Liver (tissue), 9 donors: ENCODE data around the gene BBS7. TPM values are rescaled to one million over a fixed set of nuclear protein-coding genes. Genes with fewer than 3 reads are reported as not detected.

ENCODE experiments used
- DNase-seq: peaks from one replicate; pipeline ENCODE4 v3.0.0-alpha.2; 2017; ENCODE audit warnings: low spot score
- H3K27ac ChIP-seq, 2 donors: one replicate each; pipeline ENCODE4 v1.7.0; 2013; ENCODE audit warnings: inconsistent platforms in 2 of 2, low read length in 2 of 2, control low read depth in 1 of 2, low read depth in 1 of 2, mild to moderate bottlenecking in 1 of 2
- H3K27me3 ChIP-seq, 4 donors: one replicate each; pipeline versions ENCODE4 v1.6.1 to v1.7.0; 2013; ENCODE audit warnings: low read length in 3 of 4, inconsistent platforms in 1 of 4, mild to moderate bottlenecking in 1 of 4, moderate library complexity in 1 of 4; ENCODE audit not compliant: control insufficient read depth in 4 of 4, insufficient read depth in 4 of 4
- H3K36me3 ChIP-seq, 4 donors: one replicate each; pipeline versions ENCODE4 v1.6.1 to v1.7.0; 2013; ENCODE audit warnings: low read length in 3 of 4, mild to moderate bottlenecking in 3 of 4, low read depth in 1 of 4, moderate library complexity in 1 of 4; ENCODE audit not compliant: control insufficient read depth in 4 of 4, insufficient read depth in 3 of 4
- H3K4me1 ChIP-seq, 4 donors: one replicate each; pipeline versions ENCODE4 v1.6.1 to v1.7.0; 2013; ENCODE audit warnings: low read length in 3 of 4, mild to moderate bottlenecking in 3 of 4, moderate library complexity in 1 of 4; ENCODE audit not compliant: control insufficient read depth in 4 of 4, insufficient read depth in 4 of 4
- H3K4me3 ChIP-seq, 3 donors: one replicate each; pipeline versions ENCODE4 v1.6.1 to v1.7.0; 2013; ENCODE audit warnings: low read length in 3 of 3, control low read depth in 1 of 3, low read depth in 1 of 3, mild to moderate bottlenecking in 1 of 3
- H3K9ac ChIP-seq, 2 donors: one replicate each; pipeline ENCODE4 v1.7.0; 2013; ENCODE audit warnings: low read length in 2 of 2, mild to moderate bottlenecking in 2 of 2, moderate library complexity in 2 of 2, control low read depth in 1 of 2, low read depth in 1 of 2
- H3K9me3 ChIP-seq, 4 donors: one replicate each; pipeline versions ENCODE4 v1.6.1 to v1.7.0; 2013; ENCODE audit warnings: low read length in 3 of 4; ENCODE audit not compliant: control insufficient read depth in 4 of 4
- EGR1 ChIP-seq, 2 donors: IDR thresholded peaks; 2 replicates each; pipeline ENCODE4 v1.6.1; 2016 to 2018; ENCODE audit warnings: antibody characterized with exemption in 2 of 2, low read depth in 2 of 2
- FOXA1 ChIP-seq: IDR thresholded peaks from 2 replicates; pipeline ENCODE4 v1.6.1; 2016; ENCODE audit warnings: antibody characterized with exemption
- FOXA2 ChIP-seq: IDR thresholded peaks from 2 replicates; pipeline ENCODE4 v1.6.1; 2016; ENCODE audit warnings: antibody characterized with exemption
- HNF4A ChIP-seq, 2 donors: conservative IDR thresholded peaks; 2 replicates each; pipeline ENCODE4 v1.6.1; 2016; ENCODE audit warnings: antibody characterized with exemption in 2 of 2, mild to moderate bottlenecking in 2 of 2
- HNF4G ChIP-seq: IDR thresholded peaks from 2 replicates; pipeline ENCODE4 v1.6.1; 2016; ENCODE audit warnings: antibody characterized with exemption
- JUND ChIP-seq, 2 donors: IDR thresholded peaks; 2 replicates each; pipeline ENCODE4 v1.6.1; 2016; ENCODE audit warnings: antibody characterized with exemption in 2 of 2
- NR2F2 ChIP-seq: IDR thresholded peaks from 2 replicates; pipeline ENCODE4 v1.6.1; 2016; ENCODE audit warnings: antibody characterized with exemption
- RXRA ChIP-seq, 2 donors: IDR thresholded peaks; 2 replicates each; pipeline ENCODE4 v1.6.1; 2017 to 2018; ENCODE audit warnings: antibody characterized with exemption in 2 of 2, mild to moderate bottlenecking in 1 of 2
- SP1 ChIP-seq: IDR thresholded peaks from 2 replicates; pipeline ENCODE4 v1.6.1; 2018; ENCODE audit warnings: antibody characterized with exemption, mild to moderate bottlenecking
- TAF1 ChIP-seq: conservative IDR thresholded peaks from 2 replicates; pipeline ENCODE4 v1.6.1; 2016; ENCODE audit warnings: antibody characterized with exemption, mild to moderate bottlenecking
- WGBS: extraction: QIAGEN DNeasy Blood & Tissue Kit; methylation state at CpG from one replicate; pipeline ENCODE4 v1.1.7; 2013; 5-methylcytosine and 5-hydroxymethylcytosine counted together
- polyA plus RNA-seq, 2 donors: library from polyadenylated mRNA; stranded (reverse) in 1 of 2; unstranded in 1 of 2; fragments of 200-250 nt in 1 of 2; fragments of >200 nt in 1 of 2; fragmentation: Nextera tagmentation in 1 of 2; extraction: Ambion mirVana in 1 of 2; gene quantifications; one replicate each; pipeline versions ENCODE4 v1.2.1 to v1.2.3, GENCODE V29; 2013 to 2015
- total RNA-seq, 2 donors: library from RNA; depleted of rRNA; stranded (reverse); fragments of >200 nt; gene quantifications; one replicate each; pipeline ENCODE4 v1.2.3, GENCODE V29; 2014
- TF ChIP-seq, protein P1 (sequence below): IDR thresholded peaks from 2 replicates; pipeline ENCODE4 v1.6.1; 2016; ENCODE audit warnings: antibody characterized with exemption, mild to moderate bottlenecking
- TF ChIP-seq, protein P2 (sequence below): fragments of 150-350 bp; IDR thresholded peaks from 2 replicates; pipeline ENCODE4 v1.5.1; 2017; ENCODE audit warnings: improper control_type of control experiment, low read depth, low read length; ENCODE audit not compliant: missing input control
- TF ChIP-seq, protein P3 (sequence below): IDR thresholded peaks from 2 replicates; pipeline ENCODE4 v1.6.1; 2016; ENCODE audit warnings: antibody characterized with exemption
- TF ChIP-seq, protein P4 (sequence below): IDR thresholded peaks from 2 replicates; pipeline ENCODE4 v1.6.1; 2016; ENCODE audit warnings: antibody characterized with exemption
- TF ChIP-seq, protein P5 (sequence below): IDR thresholded peaks from 2 replicates; pipeline ENCODE4 v1.6.1; 2016; ENCODE audit warnings: antibody characterized with exemption
- donor health status: healthy.
- donor health status: healthy.
- donor health status: healthy.
- donor health status: healthy.
- donor health status: healthy.

Gene BBS7
- total and polyA plus RNA-seq, 4 donors: 1.8 to 8.4 (median 3.1) TPM

DNA sequence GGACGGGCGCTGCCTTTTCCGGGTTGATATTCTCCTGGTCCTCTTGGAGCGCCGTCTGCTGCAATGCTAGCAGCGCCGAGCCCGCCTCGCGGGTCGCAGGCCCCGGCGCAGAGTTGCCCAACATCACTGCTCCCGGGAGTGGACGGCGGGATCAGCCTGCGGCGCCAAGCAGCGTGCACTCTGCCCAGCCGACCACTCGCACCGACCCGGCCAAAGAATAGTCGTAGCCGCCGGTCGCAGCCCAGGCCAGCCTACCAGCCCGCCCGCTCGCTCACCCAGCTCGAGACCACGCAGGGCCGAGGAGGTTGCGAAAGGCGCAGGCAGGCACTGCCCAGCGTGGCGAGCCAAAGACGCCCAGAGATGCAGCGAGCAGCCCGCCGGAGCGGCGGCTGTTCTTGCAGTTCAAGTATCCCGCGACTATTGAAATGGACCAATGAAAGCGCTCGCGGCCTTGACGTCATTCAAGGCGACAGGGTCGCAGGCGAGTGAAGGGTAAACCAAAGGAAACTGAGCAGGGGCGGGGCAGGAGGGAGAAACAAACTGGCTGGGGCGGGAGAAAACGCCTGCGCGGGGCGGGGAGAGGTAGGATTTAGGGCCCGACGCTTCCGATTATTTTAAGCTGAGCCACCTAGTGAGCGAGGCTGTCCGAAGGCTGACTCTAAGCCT is 46.6 kb downstream of the BBS7 start, which contains the start of gene CCNA2 (continued):
- TF ChIP-seq, protein P1, sequence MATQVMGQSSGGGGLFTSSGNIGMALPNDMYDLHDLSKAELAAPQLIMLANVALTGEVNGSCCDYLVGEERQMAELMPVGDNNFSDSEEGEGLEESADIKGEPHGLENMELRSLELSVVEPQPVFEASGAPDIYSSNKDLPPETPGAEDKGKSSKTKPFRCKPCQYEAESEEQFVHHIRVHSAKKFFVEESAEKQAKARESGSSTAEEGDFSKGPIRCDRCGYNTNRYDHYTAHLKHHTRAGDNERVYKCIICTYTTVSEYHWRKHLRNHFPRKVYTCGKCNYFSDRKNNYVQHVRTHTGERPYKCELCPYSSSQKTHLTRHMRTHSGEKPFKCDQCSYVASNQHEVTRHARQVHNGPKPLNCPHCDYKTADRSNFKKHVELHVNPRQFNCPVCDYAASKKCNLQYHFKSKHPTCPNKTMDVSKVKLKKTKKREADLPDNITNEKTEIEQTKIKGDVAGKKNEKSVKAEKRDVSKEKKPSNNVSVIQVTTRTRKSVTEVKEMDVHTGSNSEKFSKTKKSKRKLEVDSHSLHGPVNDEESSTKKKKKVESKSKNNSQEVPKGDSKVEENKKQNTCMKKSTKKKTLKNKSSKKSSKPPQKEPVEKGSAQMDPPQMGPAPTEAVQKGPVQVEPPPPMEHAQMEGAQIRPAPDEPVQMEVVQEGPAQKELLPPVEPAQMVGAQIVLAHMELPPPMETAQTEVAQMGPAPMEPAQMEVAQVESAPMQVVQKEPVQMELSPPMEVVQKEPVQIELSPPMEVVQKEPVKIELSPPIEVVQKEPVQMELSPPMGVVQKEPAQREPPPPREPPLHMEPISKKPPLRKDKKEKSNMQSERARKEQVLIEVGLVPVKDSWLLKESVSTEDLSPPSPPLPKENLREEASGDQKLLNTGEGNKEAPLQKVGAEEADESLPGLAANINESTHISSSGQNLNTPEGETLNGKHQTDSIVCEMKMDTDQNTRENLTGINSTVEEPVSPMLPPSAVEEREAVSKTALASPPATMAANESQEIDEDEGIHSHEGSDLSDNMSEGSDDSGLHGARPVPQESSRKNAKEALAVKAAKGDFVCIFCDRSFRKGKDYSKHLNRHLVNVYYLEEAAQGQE: peak; percentile 70

DNA sequence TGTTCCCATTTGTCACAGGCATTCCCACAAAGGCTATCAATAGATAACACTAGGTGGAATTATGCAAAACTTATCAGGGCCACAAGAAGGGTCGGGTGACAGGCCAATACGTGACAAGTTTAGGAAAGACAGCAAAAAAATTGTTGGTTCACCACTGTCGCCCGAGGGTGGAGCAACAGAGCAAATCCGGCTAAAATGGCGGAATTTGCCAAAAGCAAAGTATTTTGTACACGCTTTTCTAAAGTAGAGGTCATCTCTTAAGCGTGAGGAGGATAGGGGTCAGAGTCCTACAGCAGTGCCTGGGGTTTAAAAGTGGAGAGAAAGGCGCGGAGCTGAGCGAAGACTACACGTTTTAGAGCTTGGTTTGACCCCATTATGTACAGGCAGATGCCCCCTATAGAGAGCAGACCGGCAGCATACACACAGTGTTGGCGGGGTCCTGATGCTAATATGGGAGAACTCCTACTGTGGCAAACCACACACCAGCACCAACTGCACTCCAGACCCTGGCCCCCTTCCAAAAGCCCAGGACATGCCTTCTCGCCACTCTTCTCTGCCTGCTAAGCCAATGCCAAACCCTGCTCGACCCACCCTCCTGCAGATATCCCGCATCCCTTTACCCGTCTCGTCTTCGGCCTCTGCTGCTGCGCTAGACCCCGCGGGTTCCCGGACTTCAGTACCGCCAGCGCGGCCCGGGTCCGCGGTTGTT is 47.3 kb downstream of the BBS7 start:
- H3K27ac ChIP-seq: no peak overlapping the region

More for the DNA sequence above, 47.3 kb downstream of the BBS7 start:
- peaks cover 4 to 10% (median 10%) of the 10 kb centered on the region in 4 donors for H3K4me1 ChIP-seq
- no peaks in the 10 kb centered on the region for H3K27me3 ChIP-seq
- H3K9ac ChIP-seq: no peak overlapping the region
- H3K36me3 ChIP-seq: peaks cover 0 to 2% (median 0%) of the 10 kb centered on the region in 4 donors
- H3K9me3 ChIP-seq: no peaks in the 10 kb centered on the region
- H3K4me3 ChIP-seq: peak overlapping the region; percentile 52 to 79 (median 67)
- TF ChIP-seq, protein P2, sequence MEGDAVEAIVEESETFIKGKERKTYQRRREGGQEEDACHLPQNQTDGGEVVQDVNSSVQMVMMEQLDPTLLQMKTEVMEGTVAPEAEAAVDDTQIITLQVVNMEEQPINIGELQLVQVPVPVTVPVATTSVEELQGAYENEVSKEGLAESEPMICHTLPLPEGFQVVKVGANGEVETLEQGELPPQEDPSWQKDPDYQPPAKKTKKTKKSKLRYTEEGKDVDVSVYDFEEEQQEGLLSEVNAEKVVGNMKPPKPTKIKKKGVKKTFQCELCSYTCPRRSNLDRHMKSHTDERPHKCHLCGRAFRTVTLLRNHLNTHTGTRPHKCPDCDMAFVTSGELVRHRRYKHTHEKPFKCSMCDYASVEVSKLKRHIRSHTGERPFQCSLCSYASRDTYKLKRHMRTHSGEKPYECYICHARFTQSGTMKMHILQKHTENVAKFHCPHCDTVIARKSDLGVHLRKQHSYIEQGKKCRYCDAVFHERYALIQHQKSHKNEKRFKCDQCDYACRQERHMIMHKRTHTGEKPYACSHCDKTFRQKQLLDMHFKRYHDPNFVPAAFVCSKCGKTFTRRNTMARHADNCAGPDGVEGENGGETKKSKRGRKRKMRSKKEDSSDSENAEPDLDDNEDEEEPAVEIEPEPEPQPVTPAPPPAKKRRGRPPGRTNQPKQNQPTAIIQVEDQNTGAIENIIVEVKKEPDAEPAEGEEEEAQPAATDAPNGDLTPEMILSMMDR: no peak
- no peak for TF ChIP-seq JUND (IDR thresholded peaks at IDR 0.05)
- no peak for TF ChIP-seq NR2F2
- TF ChIP-seq, protein P1: no peak
- TF ChIP-seq, protein P3, sequence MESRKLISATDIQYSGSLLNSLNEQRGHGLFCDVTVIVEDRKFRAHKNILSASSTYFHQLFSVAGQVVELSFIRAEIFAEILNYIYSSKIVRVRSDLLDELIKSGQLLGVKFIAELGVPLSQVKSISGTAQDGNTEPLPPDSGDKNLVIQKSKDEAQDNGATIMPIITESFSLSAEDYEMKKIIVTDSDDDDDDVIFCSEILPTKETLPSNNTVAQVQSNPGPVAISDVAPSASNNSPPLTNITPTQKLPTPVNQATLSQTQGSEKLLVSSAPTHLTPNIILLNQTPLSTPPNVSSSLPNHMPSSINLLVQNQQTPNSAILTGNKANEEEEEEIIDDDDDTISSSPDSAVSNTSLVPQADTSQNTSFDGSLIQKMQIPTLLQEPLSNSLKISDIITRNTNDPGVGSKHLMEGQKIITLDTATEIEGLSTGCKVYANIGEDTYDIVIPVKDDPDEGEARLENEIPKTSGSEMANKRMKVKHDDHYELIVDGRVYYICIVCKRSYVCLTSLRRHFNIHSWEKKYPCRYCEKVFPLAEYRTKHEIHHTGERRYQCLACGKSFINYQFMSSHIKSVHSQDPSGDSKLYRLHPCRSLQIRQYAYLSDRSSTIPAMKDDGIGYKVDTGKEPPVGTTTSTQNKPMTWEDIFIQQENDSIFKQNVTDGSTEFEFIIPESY: no peak
- no peak for TF ChIP-seq FOXA1
- no peak for TF ChIP-seq HNF4G
- no peak for TF ChIP-seq TAF1
- no peak for TF ChIP-seq RXRA (IDR thresholded peaks at IDR 0.05)
- no peak for TF ChIP-seq HNF4A (conservative IDR thresholded peaks at IDR 0.05)
- TF ChIP-seq SP1: no peak
- TF ChIP-seq FOXA2: no peak
- no peak for TF ChIP-seq EGR1 (IDR thresholded peaks at IDR 0.05; ENCODE audit: low read depth in 2 of 2)
- TF ChIP-seq, protein P4, sequence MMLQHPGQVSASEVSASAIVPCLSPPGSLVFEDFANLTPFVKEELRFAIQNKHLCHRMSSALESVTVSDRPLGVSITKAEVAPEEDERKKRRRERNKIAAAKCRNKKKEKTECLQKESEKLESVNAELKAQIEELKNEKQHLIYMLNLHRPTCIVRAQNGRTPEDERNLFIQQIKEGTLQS: no peak
- TF ChIP-seq, protein P5, sequence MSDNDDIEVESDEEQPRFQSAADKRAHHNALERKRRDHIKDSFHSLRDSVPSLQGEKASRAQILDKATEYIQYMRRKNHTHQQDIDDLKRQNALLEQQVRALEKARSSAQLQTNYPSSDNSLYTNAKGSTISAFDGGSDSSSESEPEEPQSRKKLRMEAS: no peak
- WGBS: 2% methylated on average over 30 of the region's 30 CpGs
- peak; percentile 62 for DNase-seq
